SK-N-SH (cell line): ENCODE results near the gene KRTAP5-11. TPM values are rescaled to one million over a fixed set of nuclear protein-coding genes. Genes with fewer than 3 reads are reported as not detected.

Experiments
- CTCF ChIA-PET: fragments of 300-600, 350-600 bp; formaldehyde crosslinking; extraction: SDS; loops from one replicate; lab custom pipeline; 2021; lab: Yijun Ruan, JAX
- POLR2A ChIA-PET: fragments of 350-600 bp; sonication (Branson Sonifier 250); formaldehyde crosslinking; extraction: SDS; loops from one replicate; lab custom pipeline; 2020; ENCODE audit warnings: antibody characterized with exemption, inconsistent platforms; lab: Yijun Ruan, JAX
- DNase-seq: peaks from one replicate; pipeline ENCODE4 v3.0.0; 2012
- H2AFZ ChIP-seq: fragments of 200-600 bp; sonication (generic); 2 replicates; pipeline ENCODE4 v1.8.1; 2016; ENCODE audit warnings: antibody characterized with exemption, mild to moderate bottlenecking, low read depth
- H3F3A ChIP-seq: fragments of 200-600 bp; sonication (generic); replicated peaks from 2 replicates; pipeline ENCODE3; 2016; ENCODE audit warnings: antibody characterized with exemption, mild to moderate bottlenecking; ENCODE audit not compliant: insufficient read depth
- H3K27ac ChIP-seq, 2 experiments: fragments of 200-500 bp in 1 of 2; fragments of 200-600 bp in 1 of 2; sonication (Bioruptor generic) in 1 of 2; sonication (generic), shearing (Covaris generic) in 1 of 2; 2 replicates each; pipeline versions ENCODE4 v1.5.1 to v1.6.1; 2014 to 2016; ENCODE audit warnings: low read depth in 2 of 2, inconsistent platforms in 1 of 2, low read length in 1 of 2, mild to moderate bottlenecking in 1 of 2, mixed read lengths in 1 of 2
- H3K27me3 ChIP-seq: fragments of 200-600 bp; sonication (generic), shearing (Covaris generic); 2 replicates; pipeline ENCODE4 v1.6.1; 2016; ENCODE audit warnings: mixed run types; ENCODE audit not compliant: insufficient read depth
- H3K36me3 ChIP-seq, 2 experiments: fragments of 200-500 bp in 1 of 2; fragments of 200-600 bp in 1 of 2; sonication (Bioruptor generic) in 1 of 2; sonication (generic) in 1 of 2; replicated peaks in 1 of 2; 2 replicates each; pipeline versions ENCODE3 to v1.5.1; 2014 to 2016; ENCODE audit warnings: low read length in 1 of 2, mild to moderate bottlenecking in 1 of 2; ENCODE audit not compliant: insufficient read depth in 2 of 2, control insufficient read depth in 1 of 2
- H3K4me1 ChIP-seq, 2 experiments: fragments of 200-500 bp in 1 of 2; fragments of 200-600 bp in 1 of 2; sonication (Bioruptor generic) in 1 of 2; sonication (generic), shearing (Covaris generic) in 1 of 2; 2 replicates each; pipeline versions ENCODE4 v1.5.1 to v1.6.1; 2014 to 2016; ENCODE audit warnings: low read depth in 1 of 2, low read length in 1 of 2, mixed run types in 1 of 2; ENCODE audit not compliant: insufficient read depth in 2 of 2, control insufficient read depth in 1 of 2
- H3K4me2 ChIP-seq: fragments of 200-600 bp; sonication (generic), shearing (Covaris generic); 2 replicates; pipeline ENCODE4 v1.6.1; 2017; ENCODE audit warnings: mixed run types
- H3K4me3 ChIP-seq, 2 experiments: fragments of 200-500 bp in 1 of 2; fragments of 200-600 bp in 1 of 2; sonication (Bioruptor generic) in 1 of 2; sonication (generic), shearing (Covaris generic) in 1 of 2; 2 replicates each; pipeline versions ENCODE4 v1.5.1 to v1.8.1; 2014 to 2016; ENCODE audit warnings: low read depth in 2 of 2, inconsistent platforms in 1 of 2, low read length in 1 of 2, mild to moderate bottlenecking in 1 of 2, mixed read lengths in 1 of 2, moderate library complexity in 1 of 2
- H3K79me2 ChIP-seq: fragments of 200-600 bp; sonication (generic); 2 replicates; pipeline ENCODE4 v1.8.1; 2017; ENCODE audit warnings: mild to moderate bottlenecking; ENCODE audit not compliant: insufficient read depth
- H3K9ac ChIP-seq: fragments of 200-600 bp; sonication (generic); 2 replicates; pipeline ENCODE4 v1.6.1; 2017; ENCODE audit warnings: mixed run types
- H3K9me2 ChIP-seq: fragments of 200-600 bp; sonication (generic); 2 replicates; pipeline ENCODE4 v1.6.1; 2017; ENCODE audit warnings: mixed run types
- H3K9me3 ChIP-seq: fragments of 200-600 bp; sonication (generic); 2 replicates; pipeline ENCODE4 v1.6.1; 2017; ENCODE audit warnings: mixed run types, mild to moderate bottlenecking, moderate library complexity
- H4K20me1 ChIP-seq: fragments of 200-600 bp; sonication (generic); 2 replicates; pipeline ENCODE4 v1.6.1; 2017; ENCODE audit warnings: mild to moderate bottlenecking, mixed run types; ENCODE audit not compliant: insufficient read depth
- CTCF ChIP-seq: fragments of 200-600 bp; sonication (generic); IDR thresholded peaks from 2 replicates; pipeline ENCODE4 v1.6.1; 2017; ENCODE audit warnings: antibody characterized with exemption, mild to moderate bottlenecking, moderate library complexity
- ELF1 ChIP-seq: IDR thresholded peaks from 2 replicates; pipeline ENCODE4 v1.4.0; 2012
- EZH2phosphoT487 ChIP-seq: fragments of 200-600 bp; sonication (generic); IDR thresholded peaks from 2 replicates; pipeline ENCODE4 v1.6.1; 2017; ENCODE audit warnings: low read depth, mixed run types, mild to moderate bottlenecking, antibody characterized with exemption, moderate library complexity, borderline replicate concordance
- GABPA ChIP-seq: IDR thresholded peaks from 2 replicates; pipeline ENCODE4 v1.4.0; 2012; ENCODE audit warnings: low read depth, mild to moderate bottlenecking
- GATA2 ChIP-seq: sonication (generic); formaldehyde crosslinking; IDR thresholded peaks from 2 replicates; pipeline ENCODE4 v1.5.0; 2020; ENCODE audit warnings: mild to moderate bottlenecking, missing genetic modification reagents
- JUND ChIP-seq: IDR thresholded peaks from 2 replicates; pipeline ENCODE4 v1.4.0; 2012
- MAX ChIP-seq: IDR thresholded peaks from 2 replicates; pipeline ENCODE4 v1.4.0; 2012; ENCODE audit warnings: low read depth
- MEF2A ChIP-seq: IDR thresholded peaks from 2 replicates; pipeline ENCODE4 v1.4.0; 2012; ENCODE audit warnings: low read depth, borderline replicate concordance
- NFIC ChIP-seq: IDR thresholded peaks from 2 replicates; pipeline ENCODE4 v1.4.0; 2012; ENCODE audit warnings: borderline replicate concordance
- POLR2AphosphoS5 ChIP-seq: IDR thresholded peaks from 2 replicates; pipeline ENCODE4 v1.6.1; 2012; ENCODE audit warnings: low read depth, low read length
- RAD21 ChIP-seq: IDR thresholded peaks from 2 replicates; pipeline ENCODE4 v1.6.1; 2012; ENCODE audit warnings: mild to moderate bottlenecking, low read length
- RXRA ChIP-seq: IDR thresholded peaks from 2 replicates; pipeline ENCODE4 v1.4.0; 2012; ENCODE audit warnings: low read depth, mild to moderate bottlenecking, borderline replicate concordance
- TAF1 ChIP-seq: IDR thresholded peaks from 2 replicates; pipeline ENCODE4 v1.6.1; 2012; ENCODE audit warnings: low read depth, mild to moderate bottlenecking, low read length, moderate library complexity, borderline replicate concordance
- TCF12 ChIP-seq: IDR thresholded peaks from 2 replicates; pipeline ENCODE4 v1.4.0; 2012
- whole genome bisulfite sequencing: methylation state at CpG from one replicate; pipeline ENCODE4 v1.1.6; 2017; ENCODE audit warnings: low lambda C conversion rate; 5-methylcytosine and 5-hydroxymethylcytosine counted together
- polyA plus RNA-seq, 3 experiments: library from polyadenylated mRNA; depleted of rRNA; stranded (reverse); fragments of >200 nt; gene quantifications; 2 replicates each; pipeline ENCODE4 v1.2.3, GENCODE V29; 2012
- TF ChIP-seq, protein P1 (sequence below): IDR thresholded peaks from 2 replicates; pipeline ENCODE4 v1.4.0; 2012; ENCODE audit warnings: low read depth, borderline replicate concordance
- TF ChIP-seq, protein P2 (sequence below): IDR thresholded peaks from 2 replicates; pipeline ENCODE4 v1.6.1; 2012; ENCODE audit warnings: mild to moderate bottlenecking, low read depth, low read length, moderate library complexity

KRTAP5-11 gene
- polyA plus RNA-seq, 1 of the 3 experiments (the other 2 are of a cell fraction) = not detected

DNA sequence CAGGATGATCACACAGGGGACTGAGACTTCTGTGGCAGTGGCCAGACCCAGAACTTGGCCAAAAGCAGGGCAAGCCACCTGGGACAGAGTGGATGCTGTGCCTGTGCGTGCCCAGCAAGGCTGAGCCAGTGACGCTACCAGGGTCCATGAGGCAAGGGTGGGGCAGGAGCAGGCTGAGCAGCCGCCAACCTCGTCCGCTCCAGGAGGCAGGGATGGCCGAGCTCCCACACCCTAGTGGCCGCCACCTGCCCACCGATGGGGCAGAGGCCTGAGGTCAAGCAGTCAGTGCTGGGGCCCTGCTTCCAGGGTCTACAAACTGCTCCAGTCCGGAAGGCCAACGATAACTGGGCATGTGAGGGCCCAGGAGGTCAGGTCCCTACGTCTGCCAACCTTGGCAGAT, 27.2 kb downstream of the KRTAP5-11 start (continued):
- TF ChIP-seq MAX (no peak), GATA2 (CRISPR knock-in tag) (no peak), TCF12 (no peak), CTCF (no peak)
- TF ChIP-seq, all 33 proteins: peak for 0

- ChIA-PET POLR2A (no interaction called here), CTCF (no interaction called here)
- H3K27me3 ChIP-seq = no peaks in the 10 kb centered on the region
- no peaks in the 10 kb centered on the region for H3F3A ChIP-seq
- no peaks in the 10 kb centered on the region for H3K79me2 ChIP-seq
- no CpG with 5 or more reads among the region's 6 CpGs for WGBS
- H3K4me2 ChIP-seq = no peak overlapping the region
- no peak overlapping the region for H2AFZ ChIP-seq
- H4K20me1 ChIP-seq = no peaks in the 10 kb centered on the region
- H3K9me2 ChIP-seq = no peaks in the 10 kb centered on the region
- no peak overlapping the region for H3K27ac ChIP-seq
- TF ChIP-seq, protein P1, sequence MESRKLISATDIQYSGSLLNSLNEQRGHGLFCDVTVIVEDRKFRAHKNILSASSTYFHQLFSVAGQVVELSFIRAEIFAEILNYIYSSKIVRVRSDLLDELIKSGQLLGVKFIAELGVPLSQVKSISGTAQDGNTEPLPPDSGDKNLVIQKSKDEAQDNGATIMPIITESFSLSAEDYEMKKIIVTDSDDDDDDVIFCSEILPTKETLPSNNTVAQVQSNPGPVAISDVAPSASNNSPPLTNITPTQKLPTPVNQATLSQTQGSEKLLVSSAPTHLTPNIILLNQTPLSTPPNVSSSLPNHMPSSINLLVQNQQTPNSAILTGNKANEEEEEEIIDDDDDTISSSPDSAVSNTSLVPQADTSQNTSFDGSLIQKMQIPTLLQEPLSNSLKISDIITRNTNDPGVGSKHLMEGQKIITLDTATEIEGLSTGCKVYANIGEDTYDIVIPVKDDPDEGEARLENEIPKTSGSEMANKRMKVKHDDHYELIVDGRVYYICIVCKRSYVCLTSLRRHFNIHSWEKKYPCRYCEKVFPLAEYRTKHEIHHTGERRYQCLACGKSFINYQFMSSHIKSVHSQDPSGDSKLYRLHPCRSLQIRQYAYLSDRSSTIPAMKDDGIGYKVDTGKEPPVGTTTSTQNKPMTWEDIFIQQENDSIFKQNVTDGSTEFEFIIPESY = no peak
- TF ChIP-seq, protein P2, sequence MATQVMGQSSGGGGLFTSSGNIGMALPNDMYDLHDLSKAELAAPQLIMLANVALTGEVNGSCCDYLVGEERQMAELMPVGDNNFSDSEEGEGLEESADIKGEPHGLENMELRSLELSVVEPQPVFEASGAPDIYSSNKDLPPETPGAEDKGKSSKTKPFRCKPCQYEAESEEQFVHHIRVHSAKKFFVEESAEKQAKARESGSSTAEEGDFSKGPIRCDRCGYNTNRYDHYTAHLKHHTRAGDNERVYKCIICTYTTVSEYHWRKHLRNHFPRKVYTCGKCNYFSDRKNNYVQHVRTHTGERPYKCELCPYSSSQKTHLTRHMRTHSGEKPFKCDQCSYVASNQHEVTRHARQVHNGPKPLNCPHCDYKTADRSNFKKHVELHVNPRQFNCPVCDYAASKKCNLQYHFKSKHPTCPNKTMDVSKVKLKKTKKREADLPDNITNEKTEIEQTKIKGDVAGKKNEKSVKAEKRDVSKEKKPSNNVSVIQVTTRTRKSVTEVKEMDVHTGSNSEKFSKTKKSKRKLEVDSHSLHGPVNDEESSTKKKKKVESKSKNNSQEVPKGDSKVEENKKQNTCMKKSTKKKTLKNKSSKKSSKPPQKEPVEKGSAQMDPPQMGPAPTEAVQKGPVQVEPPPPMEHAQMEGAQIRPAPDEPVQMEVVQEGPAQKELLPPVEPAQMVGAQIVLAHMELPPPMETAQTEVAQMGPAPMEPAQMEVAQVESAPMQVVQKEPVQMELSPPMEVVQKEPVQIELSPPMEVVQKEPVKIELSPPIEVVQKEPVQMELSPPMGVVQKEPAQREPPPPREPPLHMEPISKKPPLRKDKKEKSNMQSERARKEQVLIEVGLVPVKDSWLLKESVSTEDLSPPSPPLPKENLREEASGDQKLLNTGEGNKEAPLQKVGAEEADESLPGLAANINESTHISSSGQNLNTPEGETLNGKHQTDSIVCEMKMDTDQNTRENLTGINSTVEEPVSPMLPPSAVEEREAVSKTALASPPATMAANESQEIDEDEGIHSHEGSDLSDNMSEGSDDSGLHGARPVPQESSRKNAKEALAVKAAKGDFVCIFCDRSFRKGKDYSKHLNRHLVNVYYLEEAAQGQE = no peak
- no peak for TF ChIP-seq JUND
- no peak for TF ChIP-seq RXRA
- no peak for TF ChIP-seq EZH2phosphoT487
- TF ChIP-seq CTCF = no peak
- TF ChIP-seq MEF2A = no peak
- no peak for TF ChIP-seq TAF1
- TF ChIP-seq POLR2AphosphoS5 = no peak
- no peak for TF ChIP-seq NFIC
- no peak for TF ChIP-seq ELF1
- TF ChIP-seq RAD21 = no peak
- TF ChIP-seq GABPA = no peak
- H3K36me3 ChIP-seq = no peaks in the 10 kb centered on the region
- H3K4me1 ChIP-seq = no peaks in the 10 kb centered on the region
- DNase-seq = no peak
- H3K9me3 ChIP-seq = no peaks in the 10 kb centered on the region
- H3K4me3 ChIP-seq = no peak overlapping the region
- no peak overlapping the region for H3K9ac ChIP-seq
Measured at GRCh38 chr11:71554996-71555395, 27.7 kb downstream of the KRTAP5-11 start.
